ENCODE results near the gene AFAP1.

Gene AFAP1

GRCh38 chr4:7750523-7750922 lies 189.1 kb downstream of the AFAP1 start:
- DNase-seq, result no peak

DNA sequence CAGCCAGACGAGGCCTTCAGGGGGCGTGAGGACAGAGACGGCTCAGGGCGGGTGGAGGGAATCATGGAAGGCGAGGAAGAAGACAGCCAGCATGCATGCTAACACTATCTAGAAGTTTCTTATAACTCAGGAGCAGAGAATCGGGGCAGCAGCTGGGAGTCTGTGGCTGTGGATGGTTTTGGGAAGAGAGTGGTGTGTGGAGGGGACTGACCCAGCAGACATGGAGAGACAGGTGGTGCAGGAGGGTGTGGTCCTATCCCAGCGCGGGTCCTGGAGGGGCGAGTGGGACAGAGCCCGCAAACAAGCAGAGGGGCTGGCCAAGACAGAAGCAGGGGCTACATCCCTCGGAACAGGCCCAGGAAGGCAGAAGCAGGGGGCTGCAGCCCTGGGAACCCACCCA lies 192.1 kb downstream of the AFAP1 start:
- no peak for DNase-seq

DNA sequence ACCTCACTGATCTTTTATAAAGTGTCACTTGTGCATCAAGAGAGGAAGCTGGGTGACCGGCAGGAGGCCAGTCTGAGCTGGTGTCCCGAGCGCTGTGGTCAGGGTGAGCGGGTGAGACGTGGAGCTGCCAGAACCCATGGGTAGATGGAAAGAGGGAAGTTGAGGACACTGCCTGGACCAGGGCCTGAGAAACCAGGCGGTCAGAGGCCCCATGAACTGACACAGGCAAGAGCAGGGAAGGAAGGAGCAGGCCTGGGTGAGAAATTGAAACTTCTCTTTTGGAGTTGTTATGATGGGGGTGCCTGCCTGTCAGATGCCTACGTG lies 192.6 kb downstream of the AFAP1 start:
- no peak for DNase-seq

GRCh38 chr4:7746351-7747061 lies 193.2 kb downstream of the AFAP1 start:
- DNase-seq, result no peak

DNA sequence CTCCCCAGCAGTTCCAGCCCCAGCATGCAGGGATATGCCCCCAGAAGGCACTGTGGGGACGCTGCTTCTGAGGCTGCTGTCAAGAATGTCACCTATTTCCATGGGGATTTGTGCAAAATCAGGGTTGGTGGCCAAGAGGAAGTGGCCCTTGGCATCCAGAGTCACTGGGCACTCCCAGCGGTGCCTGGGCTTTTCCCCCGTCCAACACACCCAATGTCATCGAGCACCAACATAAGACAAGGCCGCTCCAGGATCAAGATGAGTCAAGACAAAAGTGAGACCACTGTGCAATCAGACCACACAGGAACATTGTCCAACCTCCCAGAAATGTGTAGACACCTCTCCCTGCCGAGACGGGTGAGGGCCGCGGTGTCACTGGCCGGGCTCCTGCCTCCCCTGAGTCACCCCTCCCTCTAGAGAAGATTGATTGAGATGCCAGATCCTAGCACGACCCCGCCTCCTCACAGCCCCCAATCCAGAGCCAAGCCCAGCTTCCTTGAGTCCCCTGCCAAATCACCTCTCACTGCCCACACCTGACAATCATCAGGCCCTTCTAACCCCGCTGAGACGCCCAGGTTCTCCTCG lies 194.3 kb downstream of the AFAP1 start:
- DNase-seq, result no peak

DNA sequence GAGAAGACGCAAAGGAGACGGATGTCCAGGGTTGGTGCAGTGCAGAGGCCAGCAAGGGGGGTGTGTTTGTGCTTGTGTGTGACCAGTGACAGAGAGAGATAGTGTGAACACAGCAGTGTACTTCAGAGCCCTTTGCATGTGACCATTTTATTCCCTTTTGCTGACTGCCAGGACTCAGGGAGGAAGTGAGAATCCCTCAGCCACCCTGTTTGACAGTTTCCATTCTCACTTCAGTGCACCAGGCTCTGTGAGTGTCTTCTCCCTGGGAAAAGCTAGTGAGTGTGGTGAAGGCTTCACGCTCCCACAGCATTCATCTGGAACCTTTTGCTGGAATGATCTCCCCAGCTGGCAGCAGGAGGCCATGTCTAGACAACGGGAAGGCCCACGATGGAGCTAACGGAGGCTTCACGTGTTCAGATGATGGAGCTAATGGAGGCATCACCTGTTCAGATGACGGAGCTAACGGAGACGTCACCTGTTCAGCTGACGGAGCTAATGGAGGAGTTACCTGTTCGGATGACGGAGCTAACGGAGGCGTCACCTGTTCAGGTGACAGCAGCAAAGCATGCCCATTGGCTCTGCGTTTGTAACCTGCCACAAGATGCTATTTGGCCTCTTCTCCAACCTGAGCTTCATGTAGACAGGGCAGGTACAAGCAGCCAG lies 195.4 kb downstream of the AFAP1 start:
- no peak for DNase-seq

GRCh38 chr4:7742807-7743280 lies 196.8 kb downstream of the AFAP1 start:
- DNase-seq, result no peak

GRCh38 chr4:7741946-7742806 lies 197.5 kb downstream of the AFAP1 start:
- DNase-seq, result no peak

GRCh38 chr4:7740866-7741525 lies 198.7 kb downstream of the AFAP1 start:
- no peak for DNase-seq

DNA sequence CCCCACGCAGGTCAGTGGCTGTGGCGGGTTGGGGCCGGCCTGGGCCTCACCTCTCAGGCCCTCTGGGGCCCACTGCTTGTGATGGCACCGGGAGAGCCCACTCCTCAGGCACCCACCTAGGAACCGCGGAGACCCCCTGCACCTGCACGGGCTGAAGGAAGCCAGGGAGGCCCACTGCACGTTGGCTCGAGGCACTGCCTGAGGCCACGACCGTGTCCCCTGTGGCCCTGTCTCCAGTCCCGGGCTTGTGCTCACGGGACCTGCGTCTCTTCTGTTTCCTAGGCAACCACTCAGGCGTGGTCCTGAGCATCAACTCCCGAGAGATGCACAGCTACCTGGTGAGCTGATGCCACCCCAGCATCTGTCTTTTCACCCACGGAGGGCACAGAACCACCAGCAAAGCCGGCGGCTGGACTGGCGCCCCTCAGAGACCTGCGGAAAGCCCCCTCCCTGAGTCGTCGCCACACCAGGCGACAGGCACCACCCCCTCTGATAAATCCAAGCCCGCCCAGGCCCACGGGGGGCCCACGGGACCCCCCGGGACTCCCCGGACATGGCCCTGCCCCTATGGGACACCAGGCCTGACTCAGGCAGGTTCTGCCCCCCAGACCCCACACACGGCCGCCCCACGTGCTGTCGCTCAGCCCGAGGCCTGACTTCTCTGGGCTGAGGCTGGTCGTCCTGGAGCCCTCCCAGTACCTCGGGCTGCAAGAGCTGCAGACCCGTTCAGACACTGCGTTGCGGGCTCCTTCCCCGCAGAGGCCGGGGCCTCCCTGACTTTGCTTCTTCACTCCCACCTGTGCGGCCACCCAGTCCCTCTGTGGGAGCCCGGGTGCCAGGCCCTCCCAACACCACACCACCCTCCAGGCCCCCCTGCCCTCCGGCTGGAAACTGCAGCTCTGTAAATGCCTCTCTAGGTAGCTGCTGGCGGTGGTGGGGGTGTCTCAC lies 199.5 kb downstream of the AFAP1 start:
- no peak for DNase-seq

DNA sequence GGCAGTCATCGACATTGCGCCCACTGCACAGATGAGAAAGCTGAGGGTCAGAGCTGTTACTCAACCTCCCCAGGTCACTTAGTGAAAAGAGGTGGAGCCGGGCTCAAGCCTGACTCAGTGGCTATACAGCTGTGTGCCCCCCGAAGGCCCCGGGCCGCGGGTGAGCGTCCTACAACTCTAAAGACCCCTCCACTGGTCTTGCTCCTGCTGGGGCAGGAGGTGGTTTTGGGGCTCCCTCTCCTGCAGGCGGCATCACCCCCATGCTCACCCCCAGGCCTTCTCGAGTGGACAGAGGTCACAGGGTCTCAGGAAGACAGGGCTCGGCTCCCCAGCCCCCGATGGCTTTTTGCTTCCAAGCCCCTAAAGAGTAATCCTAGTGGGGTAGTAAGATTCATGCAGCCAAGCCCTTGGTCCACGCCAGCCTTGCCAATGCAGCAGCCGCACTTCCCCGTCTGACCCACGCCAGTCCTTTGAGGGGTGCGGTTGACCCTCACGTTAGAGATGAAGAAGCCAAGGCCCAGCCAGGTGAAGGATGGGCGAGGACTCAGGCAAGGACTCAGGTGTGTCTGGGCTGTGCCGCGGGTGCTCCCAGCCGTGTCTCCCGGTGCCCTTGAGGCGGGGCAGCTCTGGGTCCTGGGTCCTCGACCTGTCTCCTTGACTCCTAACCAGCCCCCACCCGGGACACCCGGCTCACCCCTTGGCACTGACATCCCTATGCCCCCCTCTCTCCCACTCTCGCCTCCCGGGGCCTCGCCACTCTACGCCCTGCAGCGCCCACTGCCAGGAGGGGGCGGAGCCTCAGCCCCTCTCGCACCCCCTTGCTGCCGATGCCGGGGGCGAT lies 200.4 kb downstream of the AFAP1 start:
- no peak for DNase-seq

DNA sequence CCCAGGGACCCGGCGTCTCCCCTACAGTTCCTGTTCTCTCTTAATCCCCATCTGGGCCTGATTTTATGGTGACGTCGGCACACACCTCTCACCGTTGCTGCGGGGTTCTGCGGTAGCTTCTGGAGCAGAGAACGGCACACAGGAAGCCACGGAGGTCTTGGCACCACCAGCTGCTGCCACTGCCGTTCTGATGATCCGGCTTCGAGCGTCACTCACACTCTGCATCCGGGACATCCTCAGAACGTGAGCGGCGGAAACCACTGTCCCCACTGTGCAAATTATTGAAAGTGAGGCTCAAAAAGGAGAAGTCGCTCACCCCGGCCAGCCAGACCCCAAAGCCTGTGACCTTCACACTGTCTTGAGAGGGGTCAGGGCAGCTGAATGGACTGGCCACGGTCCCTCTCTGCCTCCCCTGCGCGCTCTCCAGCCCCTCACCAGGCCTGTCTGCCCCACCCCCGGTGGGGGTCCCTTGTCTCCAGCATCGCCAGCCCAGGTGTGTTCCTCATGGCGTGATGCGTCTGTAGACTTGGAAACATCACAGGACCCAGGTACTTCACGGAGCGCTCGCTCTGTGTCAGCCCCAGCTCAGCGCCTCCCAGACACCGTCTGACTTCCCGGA lies 201.1 kb downstream of the AFAP1 start:
- peak; percentile 7 for DNase-seq

DNA sequence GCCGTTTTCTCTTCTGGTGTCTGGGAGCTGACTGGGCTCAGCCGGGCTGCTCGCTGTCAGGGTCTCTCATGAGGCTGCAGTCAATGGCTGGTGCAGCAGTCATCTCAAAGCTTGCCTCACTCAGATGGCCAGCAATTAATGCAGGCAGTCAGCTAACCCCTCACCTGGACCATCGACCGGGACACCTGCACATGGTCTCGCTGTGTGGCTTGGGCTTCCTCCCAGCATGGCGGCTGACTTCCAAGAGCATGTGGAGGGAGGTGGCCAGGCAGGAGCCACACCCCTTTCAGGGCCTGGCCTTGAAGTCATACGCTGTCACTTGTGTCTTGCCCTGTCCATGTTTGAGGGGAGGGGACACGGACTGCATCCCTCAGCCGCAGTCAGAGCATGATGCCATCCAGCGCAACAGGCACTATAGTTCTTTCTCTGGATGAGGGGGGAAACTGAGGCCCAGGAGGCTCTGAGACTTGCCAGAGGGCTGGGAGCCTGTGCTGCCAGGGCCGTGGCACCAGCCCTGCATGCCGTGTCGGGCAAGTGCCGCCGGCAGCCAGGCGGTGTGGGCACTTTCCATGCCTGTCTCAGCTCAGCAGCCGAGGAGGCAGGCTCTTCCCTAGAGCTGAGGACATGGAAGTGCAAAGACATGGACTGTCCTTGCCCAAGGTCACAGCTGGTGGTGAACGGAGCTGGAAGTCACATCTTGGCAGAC lies 201.8 kb downstream of the AFAP1 start:
- DNase-seq, result no peak

GRCh38 chr4:7737268-7737645 lies 202.4 kb downstream of the AFAP1 start:
- DNase-seq, result no peak

DNA sequence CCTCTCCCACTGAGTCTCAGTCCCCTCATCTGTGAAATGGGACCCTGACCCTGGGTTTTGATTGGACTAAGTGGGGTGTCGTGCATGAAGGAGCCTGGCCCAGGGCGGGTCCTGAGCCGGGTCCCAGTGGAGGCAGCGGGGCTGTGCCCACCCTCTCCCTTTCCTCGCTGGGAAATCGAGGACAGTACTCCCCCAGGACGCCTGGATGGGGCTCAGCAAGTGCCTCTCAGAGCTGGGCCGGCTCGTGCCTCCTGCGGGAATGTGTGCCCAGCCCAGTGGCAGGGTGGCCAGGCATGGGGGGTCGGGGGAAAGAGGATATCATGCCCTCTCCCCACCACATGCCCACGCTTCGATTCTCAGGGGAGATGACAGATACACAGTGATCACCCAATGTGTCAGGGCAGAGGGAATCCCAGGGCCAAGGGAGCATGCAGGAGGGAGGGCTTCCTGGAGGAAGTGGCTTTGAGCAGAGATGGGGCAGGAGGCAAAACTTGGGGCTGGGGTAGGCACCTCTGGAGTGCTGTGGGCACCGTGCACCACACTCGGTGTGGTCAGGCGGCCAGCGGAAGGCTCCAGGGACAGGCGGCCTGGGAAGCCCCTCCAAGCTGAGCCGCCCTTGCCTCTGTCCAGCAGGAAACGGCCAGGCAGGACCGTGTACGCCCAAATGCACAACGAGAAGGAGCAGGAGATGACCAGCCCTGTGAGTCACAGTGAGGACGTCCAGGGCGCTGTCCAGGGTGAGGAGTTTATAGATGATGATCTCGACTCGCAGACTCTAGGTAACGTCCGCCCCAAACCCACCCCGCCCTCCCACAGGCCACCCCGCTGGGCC lies 203.0 kb downstream of the AFAP1 start:
- no peak for DNase-seq

DNA sequence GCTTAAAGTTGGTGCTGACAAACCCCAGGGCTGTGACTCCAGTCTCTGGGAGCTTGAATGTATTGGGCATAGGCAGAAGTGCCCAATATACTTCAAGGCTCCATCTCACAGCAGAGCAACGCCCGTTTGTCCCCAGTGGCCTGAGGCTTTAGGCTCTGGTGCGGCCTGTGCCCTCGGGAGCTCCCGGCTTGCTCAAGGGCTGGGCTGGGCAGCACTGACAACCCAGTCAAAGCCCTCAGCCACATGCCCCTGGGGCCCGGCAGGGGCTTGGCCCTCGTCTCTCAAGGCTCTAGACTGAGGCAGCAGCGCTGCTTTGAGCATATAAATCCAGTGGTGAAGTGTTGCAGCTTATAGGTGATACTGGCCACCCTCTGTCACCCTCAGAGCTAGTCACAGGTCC lies 203.7 kb downstream of the AFAP1 start:
- DNase-seq, result no peak

DNA sequence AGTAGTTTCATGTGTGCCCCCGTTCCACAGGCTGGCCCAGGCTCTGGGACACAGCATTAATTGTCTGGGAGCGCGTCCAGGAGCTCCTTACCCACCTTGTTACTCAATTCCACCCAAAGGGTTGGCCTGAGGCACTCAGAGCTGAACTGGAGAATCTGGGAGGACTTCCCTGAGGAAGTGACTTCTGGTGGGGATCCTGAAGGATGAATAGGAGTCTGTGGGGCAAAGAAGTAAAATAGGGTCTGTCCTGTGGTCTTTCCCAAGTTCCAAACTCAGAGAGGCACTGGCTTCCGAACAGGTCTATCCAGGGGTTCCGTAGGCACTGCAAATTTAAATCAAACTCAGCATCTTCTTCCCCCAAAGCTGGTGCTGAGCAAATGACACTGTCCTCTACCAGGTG lies 204.3 kb downstream of the AFAP1 start:
- DNase-seq, result no peak

DNA sequence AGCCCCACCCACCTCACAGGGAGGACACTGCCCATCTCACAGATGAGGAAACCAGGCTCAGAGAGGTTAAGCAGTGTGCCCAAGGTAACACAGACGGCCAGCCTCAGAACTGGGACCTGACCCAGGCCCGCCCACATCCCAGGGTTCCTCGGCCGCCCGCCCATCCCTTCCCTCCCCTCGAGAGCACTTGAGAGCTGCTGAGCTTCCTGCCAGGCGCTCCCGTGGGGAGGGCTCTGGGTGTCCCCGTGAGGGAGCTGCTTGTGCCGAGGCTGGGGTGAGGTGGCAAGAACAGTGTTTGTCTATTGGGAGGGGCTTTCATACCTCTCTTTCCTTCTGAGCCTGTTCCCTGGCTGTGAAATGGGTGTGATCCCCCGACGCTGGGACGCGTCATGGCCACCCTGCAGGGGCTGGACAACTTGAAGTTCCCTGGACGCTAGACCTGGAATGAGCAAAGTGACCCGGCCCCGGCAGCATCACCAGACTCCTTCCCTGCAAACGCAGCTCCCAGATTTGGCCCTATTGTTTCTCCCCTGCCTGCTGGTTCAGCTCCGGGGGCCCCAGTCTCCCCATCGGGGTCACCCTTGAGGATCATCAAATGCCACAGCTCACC lies 204.9 kb downstream of the AFAP1 start:
- DNase-seq, result no peak

Data from CD4-positive, alpha-beta T cell treated with Interleukin-10 for 1 hour (primary cell).